TTC549 (cell line): Measurements from ENCODE around the gene HOXB6.

ENCODE experiments used
- FAIRE-seq: peaks from 2 replicates; lab custom pipeline; 2012; peaks lifted over from hg19 to GRCh38; lab: Jason Lieb, UNC

HOXB6 gene

GRCh38 chr17:48593840-48594537 lies 10.8 kb downstream of the HOXB6 start:
- FAIRE-seq = peak; percentile 58

DNA sequence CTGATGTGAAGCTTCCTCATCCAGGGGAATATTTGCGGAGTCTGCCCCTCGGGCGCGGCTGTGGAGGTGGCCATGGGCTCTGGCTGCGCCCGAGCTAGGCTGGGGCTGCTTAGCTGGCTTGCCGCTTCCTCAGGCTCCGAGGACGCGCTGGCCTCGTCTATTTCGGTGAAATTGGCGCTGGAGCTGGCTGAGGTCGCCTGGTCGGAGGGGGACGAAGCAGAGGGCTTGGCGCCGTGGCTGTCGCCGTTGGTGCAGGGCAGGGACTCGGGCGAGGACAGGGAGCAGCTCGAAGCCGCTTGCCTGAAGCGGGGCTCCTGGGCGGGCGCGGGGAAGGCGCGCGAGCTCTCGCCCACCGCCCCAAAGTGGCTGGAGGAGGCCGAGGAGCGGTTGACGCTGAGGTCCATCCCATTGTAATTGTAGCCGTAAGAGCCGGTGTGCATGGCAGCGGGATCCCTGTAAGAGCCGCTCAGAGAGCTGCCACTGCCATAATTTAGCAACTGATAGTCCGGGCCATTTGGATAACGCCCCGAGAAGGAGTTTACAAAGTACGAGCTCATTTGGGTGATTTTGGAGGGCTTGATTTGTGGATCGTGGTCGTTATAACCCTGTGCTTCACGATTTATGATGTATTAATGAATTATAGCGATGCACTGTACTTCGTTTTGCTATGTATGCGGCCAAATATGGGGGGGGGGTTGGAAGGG lies 11.5 kb downstream of the HOXB6 start, which contains the start of gene HOXB5:
Gene HOXB5, minus strand, starts transcription at position 654 of the 704 bp plus-strand sequence. Its CDS starts 97 bp downstream, at position 557.
- FAIRE-seq = no peak

- no peak for FAIRE-seq
Observed at GRCh38 chr17:48592577-48592976, 12.2 kb downstream of the HOXB6 start.

DNA sequence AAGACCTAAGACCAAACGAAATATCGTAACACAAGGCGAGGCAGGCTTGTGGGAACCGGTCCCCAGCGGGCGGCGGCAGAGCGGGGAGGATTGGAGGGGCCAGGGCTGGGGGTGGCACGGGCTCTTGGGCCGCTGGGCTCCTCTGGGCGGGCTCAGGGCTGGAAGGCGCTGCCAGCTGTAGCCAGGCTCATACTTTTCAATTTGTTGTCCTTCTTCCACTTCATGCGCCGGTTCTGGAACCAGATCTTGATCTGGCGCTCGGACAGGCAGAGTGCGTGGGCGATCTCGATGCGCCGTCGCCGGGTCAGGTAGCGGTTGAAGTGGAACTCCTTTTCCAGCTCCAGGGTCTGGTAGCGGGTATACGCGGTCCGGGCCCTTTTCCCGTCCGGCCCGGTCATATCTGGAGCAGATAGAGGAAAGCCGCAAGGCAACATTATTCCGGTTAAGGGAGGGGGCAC lies 12.7 kb downstream of the HOXB6 start:
- FAIRE-seq = no peak

DNA sequence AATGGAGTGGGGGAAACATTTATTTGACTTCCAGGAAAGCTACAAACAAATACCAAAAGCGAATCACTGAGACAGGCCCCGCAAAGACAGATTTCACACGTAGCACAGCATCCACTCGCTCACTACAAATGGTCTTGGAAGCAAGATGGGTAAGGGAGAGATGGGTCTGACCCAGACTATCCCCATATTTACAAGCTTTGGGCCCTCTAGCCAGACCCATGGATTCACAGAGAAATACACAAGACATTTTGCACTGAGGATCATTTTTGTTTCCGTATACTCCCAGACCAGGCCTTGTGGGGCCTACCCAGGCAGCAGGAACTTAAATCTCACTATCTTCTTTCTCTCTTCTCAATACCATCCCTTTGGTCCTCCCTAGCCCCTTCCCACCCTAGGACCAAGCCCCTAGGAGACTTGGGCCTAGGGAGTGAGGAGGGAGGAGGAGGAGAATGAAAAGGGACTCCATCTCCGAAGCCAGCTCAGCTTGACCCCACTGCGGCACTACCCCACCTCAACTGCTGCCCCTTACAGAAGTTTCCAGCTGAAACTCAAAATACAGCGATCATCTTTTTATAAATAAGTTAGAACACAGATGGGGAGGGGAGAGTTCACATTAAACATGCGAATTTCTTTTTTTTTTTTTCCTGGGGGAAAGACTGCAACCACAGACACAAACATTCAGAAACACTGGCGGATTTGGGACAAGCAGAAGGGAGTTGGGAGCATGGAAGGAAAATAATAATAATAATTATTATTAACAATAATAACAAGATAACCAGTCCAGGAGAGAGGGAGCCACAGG lies 13.3 kb downstream of the HOXB6 start:
- FAIRE-seq = no peak

- no peak for FAIRE-seq
Observed at GRCh38 chr17:48590607-48591161, 14.1 kb downstream of the HOXB6 start.

DNA sequence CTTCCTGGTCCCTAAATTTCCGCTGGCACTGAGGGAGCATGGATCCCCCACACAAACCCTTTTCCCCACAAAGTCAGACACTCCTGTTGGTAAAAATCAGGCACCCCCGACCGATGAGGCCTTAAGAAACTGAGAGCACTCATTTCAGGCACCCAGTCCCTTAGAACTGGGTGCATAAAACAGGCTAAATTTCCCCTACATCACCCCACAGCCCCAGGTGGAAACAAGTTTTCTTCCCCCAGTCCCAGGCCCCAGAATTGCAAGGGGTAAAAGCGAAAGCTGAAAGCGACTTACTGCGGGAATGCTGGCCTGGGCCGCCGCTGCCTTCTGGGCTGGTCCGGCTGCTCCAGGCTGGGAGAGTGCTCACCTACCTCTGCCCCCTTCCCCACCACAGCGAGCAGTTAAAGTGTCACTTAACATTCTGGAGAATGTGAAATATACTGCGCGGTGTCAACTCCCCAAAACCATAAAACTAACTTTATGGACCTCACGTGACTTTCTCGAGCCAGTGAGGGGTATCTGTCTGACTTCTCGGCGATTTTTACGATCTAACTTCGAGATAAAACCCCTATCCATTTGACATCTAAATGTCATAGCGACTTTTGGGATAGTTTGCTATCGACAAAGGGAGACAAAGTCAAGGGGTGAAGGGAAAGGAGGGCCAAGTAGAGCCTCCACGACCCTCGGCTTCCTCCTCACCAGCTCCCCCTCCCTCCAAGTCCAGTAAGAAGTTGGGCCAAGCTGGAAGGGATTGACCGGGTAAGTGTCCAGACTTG lies 14.8 kb downstream of the HOXB6 start, which contains the start of gene HOXB3:
Gene HOXB3, minus strand, starts transcription at position 411 of the 776 bp plus-strand sequence. CDS start 37,767 bp downstream, outside the sequence.
- peak; percentile 65 for FAIRE-seq

DNA sequence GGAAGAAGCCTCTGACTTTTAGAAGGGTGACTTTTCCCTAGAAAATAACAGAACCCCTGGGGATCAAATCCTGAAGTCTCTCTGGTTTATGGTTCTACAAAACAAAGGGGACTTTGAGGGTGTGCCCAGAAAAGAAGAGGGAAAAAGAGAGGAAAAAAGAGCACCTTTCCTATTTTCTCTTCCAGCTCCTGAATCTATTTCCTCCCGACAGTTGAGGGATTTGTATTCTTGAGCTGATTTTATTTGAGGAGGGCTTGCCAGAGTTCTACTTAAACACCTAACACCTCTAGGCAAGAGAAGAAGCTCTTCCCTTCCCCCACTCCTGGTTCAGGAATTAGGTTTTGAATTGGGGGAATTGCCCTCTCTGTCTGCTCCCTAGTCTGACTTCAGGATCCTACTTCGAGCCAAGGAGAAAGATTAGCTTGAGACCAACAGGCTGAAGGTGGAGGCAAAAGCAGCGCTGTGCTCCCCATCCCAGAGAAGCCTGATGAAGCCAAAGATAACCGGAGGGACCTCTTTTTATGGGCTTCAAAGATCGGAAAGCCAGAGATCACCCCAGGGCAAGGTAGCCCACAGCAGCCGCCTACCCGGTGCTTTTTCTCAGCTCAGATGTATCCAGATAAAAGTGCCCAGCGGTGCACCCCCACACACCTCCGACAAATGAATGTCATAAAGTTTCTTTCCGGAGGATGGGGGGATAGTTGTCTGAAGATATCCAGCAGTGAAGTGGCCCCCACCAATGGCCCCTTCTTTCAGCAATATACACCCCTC lies 15.5 kb downstream of the HOXB6 start:
- FAIRE-seq = no peak

- FAIRE-seq = no peak
Observed at GRCh38 chr17:48588528-48588927, 16.3 kb downstream of the HOXB6 start.

DNA sequence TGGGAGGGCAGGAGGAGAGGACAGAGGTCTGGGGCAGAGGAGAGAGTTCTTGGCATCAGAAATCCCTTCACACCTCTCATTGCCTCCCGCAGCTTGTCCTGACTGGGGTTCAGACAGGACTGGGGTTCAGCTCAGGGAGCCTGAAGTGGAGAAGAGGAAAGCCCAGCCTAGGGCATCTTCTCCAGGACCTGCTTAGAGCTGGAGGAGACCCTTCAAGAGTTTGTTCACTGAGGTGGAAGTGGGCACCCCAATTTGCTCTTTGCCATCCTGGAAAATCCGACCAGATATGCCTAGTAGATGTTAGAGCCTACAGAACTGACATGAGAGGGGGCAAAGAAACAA lies 16.7 kb downstream of the HOXB6 start:
- no peak for FAIRE-seq

DNA sequence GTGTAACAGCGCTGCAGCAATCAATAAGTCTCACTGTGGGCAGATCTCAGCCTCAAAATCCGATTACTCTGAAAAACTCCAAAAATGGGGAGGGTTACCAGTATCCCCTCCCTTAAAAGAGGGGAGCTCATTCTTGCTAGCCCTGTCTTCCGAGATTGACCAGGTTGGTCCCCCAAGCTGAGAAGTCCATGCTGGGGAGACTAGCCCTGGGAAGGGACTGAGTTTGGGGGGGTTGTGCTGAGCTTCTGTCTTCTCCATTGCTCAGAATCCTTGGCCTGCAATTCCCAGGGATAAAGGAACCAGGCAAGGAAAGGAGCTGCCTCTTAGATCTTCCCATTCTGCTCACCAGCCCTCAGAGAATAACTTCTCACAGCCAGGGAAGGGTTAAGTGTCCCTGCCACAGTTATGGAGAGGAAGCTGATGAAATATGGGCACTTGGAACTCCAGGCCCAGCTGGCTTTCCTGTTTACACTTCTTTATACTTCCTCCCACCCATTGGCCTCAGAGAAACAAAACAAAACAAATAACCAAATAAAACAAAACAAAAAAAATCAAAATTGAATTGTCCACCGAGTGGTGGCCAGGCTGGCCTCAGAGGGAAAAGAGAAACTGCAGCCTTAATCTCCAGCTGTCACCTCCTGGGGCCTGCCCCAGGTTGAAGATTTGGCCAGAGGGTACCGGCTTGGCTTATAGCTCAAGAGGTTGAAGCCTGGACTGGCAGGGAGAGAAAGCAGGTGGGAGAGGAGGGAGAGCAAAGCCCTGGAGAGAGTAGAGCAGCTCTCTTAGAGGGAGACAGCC lies 17.3 kb downstream of the HOXB6 start:
- no peak for FAIRE-seq

- FAIRE-seq = no peak
Observed at GRCh38 chr17:48586355-48587258, 18.2 kb downstream of the HOXB6 start.

DNA sequence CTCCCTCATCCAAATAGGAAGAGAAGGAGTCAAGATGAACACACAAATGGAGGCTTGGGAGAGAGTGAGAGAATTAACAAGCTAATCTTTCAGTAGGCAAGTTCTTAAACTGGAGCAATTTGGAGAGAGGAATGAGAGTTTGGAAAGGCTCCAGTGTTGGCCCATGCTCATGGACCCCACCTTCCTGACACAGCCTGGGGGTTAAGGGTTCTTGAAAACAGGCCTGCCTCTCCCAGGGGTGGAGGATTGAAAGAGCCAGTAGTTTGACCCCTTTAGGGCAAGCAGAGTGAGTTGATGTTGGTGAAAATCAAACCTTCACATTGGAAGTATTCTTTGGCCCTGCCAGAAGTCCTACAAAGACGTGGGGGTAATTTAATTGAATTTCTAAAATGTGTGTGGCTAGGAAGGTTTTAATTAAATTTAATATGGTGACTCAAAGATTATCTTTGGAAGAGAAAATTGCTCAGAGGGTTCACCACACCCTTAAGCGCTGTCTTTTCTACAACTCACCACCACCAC lies 20.5 kb downstream of the HOXB6 start:
- no peak for FAIRE-seq

GRCh38 chr17:48583708-48584222 lies 21.0 kb downstream of the HOXB6 start:
- FAIRE-seq = no peak

GRCh38 chr17:48582750-48583069 lies 22.1 kb downstream of the HOXB6 start:
- FAIRE-seq = no peak

- no peak for FAIRE-seq
Observed at GRCh38 chr17:48579760-48580554, 24.8 kb downstream of the HOXB6 start.

DNA sequence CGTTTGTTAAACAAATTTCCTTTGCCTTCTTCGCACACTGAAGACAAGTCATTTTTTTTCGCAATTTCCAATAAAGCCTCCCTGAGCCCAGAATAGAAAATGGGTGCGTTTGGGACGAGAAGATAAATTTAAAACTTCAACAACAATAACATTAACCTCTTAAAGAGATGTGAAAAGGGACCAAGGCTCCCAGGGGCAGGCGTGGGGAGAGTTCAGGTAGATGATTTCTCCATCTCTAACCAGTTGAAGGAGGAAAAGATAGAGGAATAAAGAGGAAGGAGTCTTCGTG lies 25.4 kb downstream of the HOXB6 start:
- no peak for FAIRE-seq
